Measurements from ENCODE around the gene NDUFAB1. TPM values are rescaled to one million over a fixed set of nuclear protein-coding genes. Genes with fewer than 3 reads are reported as not detected.

Gene NDUFAB1
- total and polyA plus RNA-seq, 2 of the 13 experiments (the other 11 are each of a cell fraction or from before 2014, with no cell fraction given), result 221 to 601 TPM

GRCh38 chr16:23615805-23616204 is 19.7 kb upstream of the NDUFAB1 start:
- Histone ChIP-seq H3K9ac (ENCODE audit: insufficient read depth, low read depth, low read length) (no peak overlapping the region), H3K4me2 (ENCODE audit: low read depth, low read length) (no peak overlapping the region), H3K9me3 (ENCODE audit: low read length) (no peaks in the 10 kb centered on the region), H4K20me1 (ENCODE audit: insufficient read depth, low read length) (no peaks in the 10 kb centered on the region; the same call in 1 of the 2 replicates), H3K4me1 (ENCODE audit: insufficient read depth, low read length) (no peaks in the 10 kb centered on the region), H3K4me3 (replicated peaks in 1 of 3; ENCODE audit: insufficient read depth in 1 of 3, low read depth in 2 of 3, low read length in 3 of 3) (no peak overlapping the region), H3K79me2 (ENCODE audit: insufficient read depth, low read length) (no peaks in the 10 kb centered on the region), H3K27me3 (ENCODE audit: control insufficient read depth in 1 of 2, insufficient read depth in 2 of 2, low read length in 2 of 2) (no peaks in the 10 kb centered on the region), H3K36me3 (replicated peaks in 1 of 2; ENCODE audit: control insufficient read depth in 1 of 2, insufficient read depth in 2 of 2, low read length in 2 of 2) (peaks cover 19 to 76% of the 10 kb centered on the region in 2 experiments), H2AFZ (ENCODE audit: low read length) (no peak overlapping the region), H3K27ac (ENCODE audit: extremely low read length, insufficient read depth, low read length) (no peak overlapping the region)
- no TSS peak for BruUV-seq (replicated peaks)
- intact Hi-C loops (cut with micrococcal nuclease; ENCODE audit: unreplicated experiment) (no loop called here), in situ Hi-C loops (cut with HindIII; ENCODE audit: extremely low pct_ligation_motif_present, low pct_unique_long_range_greater_than_20kb) (no loop called here)
- TF ChIP-seq FOXK1 (CRISPR knock-in tag; IDR thresholded peaks at IDR 0.05; ENCODE audit: borderline replicate concordance, low read depth) (no peak), UBTF (CRISPR knock-in tag; IDR thresholded peaks at IDR 0.05) (no peak), ZNF232 (CRISPR knock-in tag; IDR thresholded peaks at IDR 0.05; ENCODE audit: borderline replicate concordance) (no peak), ZNF296 (CRISPR knock-in tag; conservative IDR thresholded peaks at IDR 0.05) (no peak), SRY (CRISPR knock-in tag; IDR thresholded peaks at IDR 0.05) (no peak), GLMP (CRISPR knock-in tag; IDR thresholded peaks at IDR 0.05; ENCODE audit: borderline replicate concordance) (no peak), ZNF362 (CRISPR knock-in tag; IDR thresholded peaks at IDR 0.05; ENCODE audit: borderline replicate concordance) (no peak), RAD21 (CRISPR knock-in tag; IDR thresholded peaks at IDR 0.05) (no peak), NCOA2 (CRISPR knock-in tag; IDR thresholded peaks at IDR 0.05) (no peak), ZNF768 (CRISPR knock-in tag; IDR thresholded peaks at IDR 0.05) (no peak), GABPB1 (CRISPR knock-in tag; IDR thresholded peaks at IDR 0.05) (no peak), ZSCAN5A (CRISPR knock-in tag; IDR thresholded peaks at IDR 0.05; ENCODE audit: borderline replicate concordance) (no peak), BRF2 (CRISPR knock-in tag; IDR thresholded peaks at IDR 0.05) (no peak), TOE1 (CRISPR knock-in tag; IDR thresholded peaks at IDR 0.05) (no peak), ZNF160 (CRISPR knock-in tag; IDR thresholded peaks at IDR 0.05) (no peak), JARID2 (CRISPR knock-in tag; IDR thresholded peaks at IDR 0.05; ENCODE audit: insufficient replicate concordance) (no peak), ZNF605 (CRISPR knock-in tag; IDR thresholded peaks at IDR 0.05) (no peak), ZNF790 (CRISPR knock-in tag; IDR thresholded peaks at IDR 0.05; ENCODE audit: borderline replicate concordance) (no peak), AGO1 (IDR thresholded peaks at IDR 0.05; ENCODE audit: low read depth, low read length, poor library complexity, severe bottlenecking) (no peak)
- WGBS (ENCODE audit: low lambda C conversion rate), result 97% methylated on average over 9 of the region's 9 CpGs
- POLR2A ChIA-PET, result no interaction called here
- FAIRE-seq (no peak), ATAC-seq (no peak), DNase-seq (ENCODE audit: low spot score) (no peak)
- CTCF ChIA-PET (ENCODE audit: low intra/inter-chr PET ratio, low total read pairs), result no interaction called here

Measured in HepG2 (cell line).